Measurements from ENCODE around the gene HLF. TPM values are rescaled to one million over a fixed set of nuclear protein-coding genes. Genes with fewer than 3 reads are reported as not detected.

Gene HLF, protein sequence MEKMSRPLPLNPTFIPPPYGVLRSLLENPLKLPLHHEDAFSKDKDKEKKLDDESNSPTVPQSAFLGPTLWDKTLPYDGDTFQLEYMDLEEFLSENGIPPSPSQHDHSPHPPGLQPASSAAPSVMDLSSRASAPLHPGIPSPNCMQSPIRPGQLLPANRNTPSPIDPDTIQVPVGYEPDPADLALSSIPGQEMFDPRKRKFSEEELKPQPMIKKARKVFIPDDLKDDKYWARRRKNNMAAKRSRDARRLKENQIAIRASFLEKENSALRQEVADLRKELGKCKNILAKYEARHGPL
- 10 to 100 TPM in 1 of 2 donors, 1 to 10 TPM in 1; 6.4 to 12.7 TPM for polyA plus RNA-seq

DNA sequence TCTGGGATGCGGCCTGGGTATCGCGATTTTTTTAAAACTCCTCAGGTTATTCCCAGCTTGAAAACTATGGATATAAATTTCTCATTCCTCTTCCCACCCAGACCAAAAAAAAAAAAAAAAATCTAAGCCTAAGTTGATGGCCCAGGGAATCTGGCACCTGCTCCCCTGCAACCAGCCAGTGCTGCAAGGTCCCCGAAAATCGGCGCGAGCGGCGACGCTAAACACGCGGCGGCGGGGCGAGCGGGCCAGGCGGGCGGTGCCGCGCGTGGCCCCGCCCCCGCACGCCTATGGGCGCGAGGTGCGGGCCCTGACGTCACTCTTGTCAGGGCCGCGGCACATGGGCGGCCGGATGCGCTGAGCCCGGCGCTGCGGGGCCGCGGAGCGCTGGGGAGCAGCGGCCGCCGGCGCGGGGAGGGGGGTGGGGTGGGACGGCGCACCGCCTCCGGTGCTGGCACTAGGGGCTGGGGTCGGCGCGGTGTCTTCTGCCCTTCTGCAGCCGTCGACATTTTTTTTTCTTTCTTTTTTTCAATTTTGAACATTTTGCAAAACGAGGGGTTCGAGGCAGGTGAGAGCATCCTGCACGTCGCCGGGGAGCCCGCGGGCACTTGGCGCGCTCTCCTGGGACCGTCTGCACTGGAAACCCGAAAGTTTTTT is at the start of gene HLF:
Gene HLF, plus strand, starts transcription at position 316 of the 654 bp plus-strand sequence. CDS start 525 bp downstream, outside the sequence.
- WGBS, 2 donors, result 1 to 2% methylated on average over 60 to 64 of the region's 64 CpGs
- H3K4me1 ChIP-seq (ENCODE audit: control insufficient read depth in 2 of 2, insufficient read depth in 2 of 2, low read length in 1 of 2), result peaks cover 0 to 3% of the 10 kb centered on the region in 2 donors

DNA sequence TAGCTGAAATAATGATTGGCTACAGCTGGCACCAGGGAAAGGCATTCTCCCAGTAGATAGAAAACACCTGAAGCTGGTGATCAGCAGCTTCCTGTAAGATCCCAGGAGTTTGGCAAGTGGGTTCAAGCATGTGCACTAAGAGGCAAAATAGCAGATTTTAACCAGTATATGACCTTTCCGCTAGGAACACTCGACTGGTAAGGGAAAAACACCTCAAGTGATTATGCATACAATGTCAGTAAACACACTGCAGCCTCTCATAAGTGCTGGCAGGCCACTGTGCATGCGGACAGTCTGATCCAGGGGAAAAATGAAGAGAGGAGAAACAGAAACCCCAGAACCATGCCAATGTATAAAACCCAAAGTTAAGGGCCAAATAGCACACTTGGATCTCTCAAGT is 49.0 kb upstream of the HLF start:
- no peak overlapping the region for H3K27ac ChIP-seq (ENCODE audit: low read depth in 2 of 2, low read length in 1 of 2)
- no peaks in the 10 kb centered on the region for H3K27me3 ChIP-seq (ENCODE audit: control insufficient read depth in 1 of 2, insufficient read depth in 2 of 2, low read length in 2 of 2)
- no peaks in the 10 kb centered on the region for H3K9me3 ChIP-seq (ENCODE audit: control insufficient read depth in 2 of 2, insufficient read depth in 1 of 2, low read depth in 1 of 2, low read length in 1 of 2)
- H3K36me3 ChIP-seq (ENCODE audit: control insufficient read depth in 2 of 2, insufficient read depth in 2 of 2, low read length in 1 of 2), result no peaks in the 10 kb centered on the region
- peaks cover 3 to 4% of the 10 kb centered on the region in 2 donors for H3K4me1 ChIP-seq (ENCODE audit: control insufficient read depth in 2 of 2, insufficient read depth in 2 of 2, low read length in 1 of 2)
- H3K4me3 ChIP-seq (ENCODE audit: low read depth in 1 of 2, low read length in 2 of 2), result no peak overlapping the region
- 90 to 93% methylated on average over 3 of the region's 3 CpGs for WGBS, 2 donors

More for the DNA sequence above, at the start of gene HLF:
- H3K36me3 ChIP-seq (ENCODE audit: control insufficient read depth in 2 of 2, insufficient read depth in 2 of 2, low read length in 1 of 2), result peaks cover 0 to 3% of the 10 kb centered on the region in 2 donors
- H3K9me3 ChIP-seq (ENCODE audit: control insufficient read depth in 2 of 2, insufficient read depth in 1 of 2, low read depth in 1 of 2, low read length in 1 of 2), result no peaks in the 10 kb centered on the region
- peak within 1 kb of the TSS; percentile 82 to 90 for H3K27ac ChIP-seq (ENCODE audit: low read depth in 2 of 2, low read length in 1 of 2)
- H3K4me3 ChIP-seq (ENCODE audit: low read depth in 1 of 2, low read length in 2 of 2), result peak within 1 kb of the TSS; percentile 53
- no peaks in the 10 kb centered on the region for H3K27me3 ChIP-seq (ENCODE audit: control insufficient read depth in 1 of 2, insufficient read depth in 2 of 2, low read length in 2 of 2)

DNA sequence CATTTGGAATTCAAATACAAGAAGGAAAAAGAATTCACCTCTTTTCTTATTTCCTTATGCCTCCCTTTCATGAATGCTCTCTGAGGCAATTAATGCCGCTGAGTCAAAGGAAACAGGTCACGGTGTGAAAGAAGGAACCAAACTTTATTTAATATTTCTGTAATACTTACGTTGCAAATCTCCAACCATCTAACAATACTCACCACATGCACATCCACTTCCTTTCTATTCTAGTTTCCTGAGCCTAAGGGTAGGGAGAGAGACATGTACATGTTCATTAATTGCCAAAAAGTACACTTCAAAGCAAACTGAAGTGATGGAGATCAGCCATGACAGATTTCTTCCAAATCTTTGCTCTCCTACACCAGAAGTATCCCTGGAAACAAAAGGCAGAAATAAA is 47.9 kb upstream of the HLF start:
- WGBS, 2 donors, result 30 to 55% methylated on average over 3 of the region's 3 CpGs
- H3K36me3 ChIP-seq (ENCODE audit: control insufficient read depth in 2 of 2, insufficient read depth in 2 of 2, low read length in 1 of 2), result no peaks in the 10 kb centered on the region
- peaks cover 3 to 4% of the 10 kb centered on the region in 2 donors for H3K4me1 ChIP-seq (ENCODE audit: control insufficient read depth in 2 of 2, insufficient read depth in 2 of 2, low read length in 1 of 2)
- H3K27ac ChIP-seq (ENCODE audit: low read depth in 2 of 2, low read length in 1 of 2), result no peak overlapping the region
- H3K9me3 ChIP-seq (ENCODE audit: control insufficient read depth in 2 of 2, insufficient read depth in 1 of 2, low read depth in 1 of 2, low read length in 1 of 2), result no peaks in the 10 kb centered on the region
- no peak overlapping the region for H3K4me3 ChIP-seq (ENCODE audit: low read depth in 1 of 2, low read length in 2 of 2)
- H3K27me3 ChIP-seq (ENCODE audit: control insufficient read depth in 1 of 2, insufficient read depth in 2 of 2, low read length in 2 of 2), result no peaks in the 10 kb centered on the region

DNA sequence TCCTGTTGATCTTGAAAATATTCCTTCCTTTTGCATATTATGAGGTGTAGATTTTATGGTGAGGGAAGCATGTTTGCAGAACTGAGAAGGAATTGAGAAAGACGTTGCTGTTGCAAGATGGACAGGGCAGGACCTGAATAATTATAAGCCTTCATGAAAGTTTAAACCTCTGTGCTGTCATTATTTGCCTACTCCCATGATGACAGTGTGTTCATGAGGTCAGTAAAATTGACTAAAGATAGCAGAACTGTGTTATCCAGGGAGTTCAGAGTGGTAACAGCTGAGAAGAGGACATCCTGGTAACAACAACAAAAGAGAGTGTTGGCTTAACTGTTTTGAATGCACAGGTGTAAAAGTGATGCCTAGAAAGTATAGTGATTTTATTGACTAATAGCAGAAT is 45.3 kb upstream of the HLF start:
- Histone ChIP-seq H3K36me3 (ENCODE audit: control insufficient read depth in 2 of 2, insufficient read depth in 2 of 2, low read length in 1 of 2) (no peaks in the 10 kb centered on the region), H3K27ac (ENCODE audit: low read depth in 2 of 2, low read length in 1 of 2) (no peak overlapping the region), H3K4me1 (ENCODE audit: control insufficient read depth in 2 of 2, insufficient read depth in 2 of 2, low read length in 1 of 2) (peaks cover 3 to 4% of the 10 kb centered on the region in 2 donors), H3K9me3 (ENCODE audit: control insufficient read depth in 2 of 2, insufficient read depth in 1 of 2, low read depth in 1 of 2, low read length in 1 of 2) (no peaks in the 10 kb centered on the region), H3K4me3 (ENCODE audit: low read depth in 1 of 2, low read length in 2 of 2) (no peak overlapping the region), H3K27me3 (ENCODE audit: control insufficient read depth in 1 of 2, insufficient read depth in 2 of 2, low read length in 2 of 2) (peaks cover 0 to 3% of the 10 kb centered on the region in 2 donors)
- WGBS, 2 donors, result 80 to 83% methylated on average over 1 of the region's 1 CpG

DNA sequence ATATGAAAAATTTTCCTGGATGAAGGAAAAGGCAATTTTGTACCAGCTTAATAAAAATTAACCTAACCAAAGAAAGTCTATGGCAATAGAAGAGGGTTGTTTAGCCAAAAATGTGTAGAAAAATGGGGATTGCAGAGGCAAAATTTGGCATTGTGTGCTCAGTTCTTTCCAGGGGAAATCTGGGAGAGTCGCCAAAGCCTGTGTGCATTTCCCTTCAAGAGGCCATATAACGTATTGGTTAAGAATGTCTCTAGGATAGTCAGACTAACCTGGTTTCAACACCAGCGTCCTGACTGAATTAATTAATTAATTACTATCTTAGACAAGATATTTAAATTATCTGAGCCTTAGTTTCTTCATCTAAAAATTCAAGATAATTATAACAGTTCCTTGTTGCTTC is 44.8 kb upstream of the HLF start:
- 47 to 55% methylated on average over 3 of the region's 3 CpGs for WGBS, 2 donors

DNA sequence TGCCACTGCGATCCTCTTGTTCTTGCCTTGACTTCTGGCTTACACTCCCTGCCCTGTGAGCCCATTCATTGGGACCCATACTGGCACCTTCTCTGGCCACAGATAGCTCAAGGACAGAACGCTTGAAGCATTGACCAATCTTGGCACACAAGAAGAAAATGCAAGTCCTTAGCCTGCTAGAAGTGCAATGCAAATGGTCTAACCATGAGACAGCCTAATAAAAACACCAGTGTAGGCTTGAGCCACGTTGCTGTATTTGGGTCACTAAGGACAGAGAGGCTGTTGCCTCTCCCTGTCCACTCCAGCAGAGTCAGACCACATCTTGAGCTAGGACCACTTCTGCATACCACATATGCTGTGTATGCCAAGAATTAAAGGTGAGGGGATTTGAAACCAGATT is 41.2 kb upstream of the HLF start:
- H3K4me1 ChIP-seq (ENCODE audit: control insufficient read depth in 2 of 2, insufficient read depth in 2 of 2, low read length in 1 of 2), result no peaks in the 10 kb centered on the region
- WGBS, 2 donors, result 86 to 93% methylated on average over 3 of the region's 3 CpGs
- no peak overlapping the region for H3K4me3 ChIP-seq (ENCODE audit: low read depth in 1 of 2, low read length in 2 of 2)
- no peaks in the 10 kb centered on the region for H3K9me3 ChIP-seq (ENCODE audit: control insufficient read depth in 2 of 2, insufficient read depth in 1 of 2, low read depth in 1 of 2, low read length in 1 of 2)
- H3K27ac ChIP-seq (ENCODE audit: low read depth in 2 of 2, low read length in 1 of 2), result no peak overlapping the region
- no peaks in the 10 kb centered on the region for H3K36me3 ChIP-seq (ENCODE audit: control insufficient read depth in 2 of 2, insufficient read depth in 2 of 2, low read length in 1 of 2)
- H3K27me3 ChIP-seq (ENCODE audit: control insufficient read depth in 1 of 2, insufficient read depth in 2 of 2, low read length in 2 of 2), result peaks cover 0 to 3% of the 10 kb centered on the region in 2 donors

More for the DNA sequence above, 44.8 kb upstream of the HLF start:
- no peaks in the 10 kb centered on the region for H3K9me3 ChIP-seq (ENCODE audit: control insufficient read depth in 2 of 2, insufficient read depth in 1 of 2, low read depth in 1 of 2, low read length in 1 of 2)
- peaks cover 3 to 4% of the 10 kb centered on the region in 2 donors for H3K4me1 ChIP-seq (ENCODE audit: control insufficient read depth in 2 of 2, insufficient read depth in 2 of 2, low read length in 1 of 2)
- H3K36me3 ChIP-seq (ENCODE audit: control insufficient read depth in 2 of 2, insufficient read depth in 2 of 2, low read length in 1 of 2), result no peaks in the 10 kb centered on the region
- H3K27ac ChIP-seq (ENCODE audit: low read depth in 2 of 2, low read length in 1 of 2), result no peak overlapping the region
- H3K27me3 ChIP-seq (ENCODE audit: control insufficient read depth in 1 of 2, insufficient read depth in 2 of 2, low read length in 2 of 2), result peaks cover 0 to 3% of the 10 kb centered on the region in 2 donors
- H3K4me3 ChIP-seq (ENCODE audit: low read depth in 1 of 2, low read length in 2 of 2), result no peak overlapping the region

DNA sequence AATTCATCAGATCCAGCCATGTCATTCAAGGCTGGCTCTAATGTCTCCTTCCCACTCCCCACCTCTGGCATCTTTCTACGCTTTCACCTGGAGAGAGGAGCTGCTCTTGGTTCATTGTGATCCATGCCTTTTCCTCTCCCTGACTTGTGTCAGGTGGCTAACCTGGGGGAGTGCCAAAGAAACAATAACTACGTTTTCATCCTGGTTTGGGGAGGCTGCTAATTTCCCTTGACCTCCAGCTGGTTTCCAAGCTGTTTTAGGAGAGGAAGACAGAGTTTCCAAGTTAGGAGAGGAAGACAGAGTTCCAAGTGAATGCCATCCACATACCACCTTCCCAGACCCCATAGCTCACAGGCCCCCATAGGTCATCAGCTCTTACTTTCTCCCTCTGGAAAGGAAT is 40.0 kb upstream of the HLF start:
- 63 to 74% methylated on average over 2 of the region's 2 CpGs for WGBS, 2 donors
- H3K4me3 ChIP-seq (ENCODE audit: low read depth in 1 of 2, low read length in 2 of 2), result no peak overlapping the region
- H3K4me1 ChIP-seq (ENCODE audit: control insufficient read depth in 2 of 2, insufficient read depth in 2 of 2, low read length in 1 of 2), result no peaks in the 10 kb centered on the region
- peaks cover 0 to 3% of the 10 kb centered on the region in 2 donors for H3K27me3 ChIP-seq (ENCODE audit: control insufficient read depth in 1 of 2, insufficient read depth in 2 of 2, low read length in 2 of 2)
- H3K9me3 ChIP-seq (ENCODE audit: control insufficient read depth in 2 of 2, insufficient read depth in 1 of 2, low read depth in 1 of 2, low read length in 1 of 2), result no peaks in the 10 kb centered on the region
- H3K36me3 ChIP-seq (ENCODE audit: control insufficient read depth in 2 of 2, insufficient read depth in 2 of 2, low read length in 1 of 2), result no peaks in the 10 kb centered on the region
- H3K27ac ChIP-seq (ENCODE audit: low read depth in 2 of 2, low read length in 1 of 2), result no peak overlapping the region

DNA sequence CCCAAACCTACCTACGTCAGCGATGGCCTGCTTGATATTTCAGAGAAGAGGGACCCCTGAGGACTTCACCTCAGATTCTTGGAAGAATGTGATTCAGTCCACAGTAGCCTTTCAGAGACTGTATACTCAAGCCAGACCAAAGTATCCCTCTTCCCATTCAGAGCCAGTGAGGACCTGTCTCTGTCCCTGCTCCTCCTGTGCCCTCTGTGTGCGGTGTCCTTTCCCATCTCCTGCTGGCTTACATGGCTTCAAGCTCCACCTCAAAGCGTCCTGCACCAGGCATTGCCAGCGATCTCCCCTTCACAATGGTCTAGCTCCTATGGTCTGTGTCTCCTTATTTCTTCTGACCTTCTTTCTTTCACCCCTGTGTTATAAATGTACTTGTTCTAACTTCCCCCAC is 39.5 kb upstream of the HLF start:
- WGBS, 2 donors, result 94 to 95% methylated on average over 5 of the region's 5 CpGs
- no peaks in the 10 kb centered on the region for H3K4me1 ChIP-seq (ENCODE audit: control insufficient read depth in 2 of 2, insufficient read depth in 2 of 2, low read length in 1 of 2)
- no peaks in the 10 kb centered on the region for H3K36me3 ChIP-seq (ENCODE audit: control insufficient read depth in 2 of 2, insufficient read depth in 2 of 2, low read length in 1 of 2)
- H3K9me3 ChIP-seq (ENCODE audit: control insufficient read depth in 2 of 2, insufficient read depth in 1 of 2, low read depth in 1 of 2, low read length in 1 of 2), result no peaks in the 10 kb centered on the region
- no peak overlapping the region for H3K4me3 ChIP-seq (ENCODE audit: low read depth in 1 of 2, low read length in 2 of 2)
- peaks cover 0 to 3% of the 10 kb centered on the region in 2 donors for H3K27me3 ChIP-seq (ENCODE audit: control insufficient read depth in 1 of 2, insufficient read depth in 2 of 2, low read length in 2 of 2)
- H3K27ac ChIP-seq (ENCODE audit: low read depth in 2 of 2, low read length in 1 of 2), result no peak overlapping the region

DNA sequence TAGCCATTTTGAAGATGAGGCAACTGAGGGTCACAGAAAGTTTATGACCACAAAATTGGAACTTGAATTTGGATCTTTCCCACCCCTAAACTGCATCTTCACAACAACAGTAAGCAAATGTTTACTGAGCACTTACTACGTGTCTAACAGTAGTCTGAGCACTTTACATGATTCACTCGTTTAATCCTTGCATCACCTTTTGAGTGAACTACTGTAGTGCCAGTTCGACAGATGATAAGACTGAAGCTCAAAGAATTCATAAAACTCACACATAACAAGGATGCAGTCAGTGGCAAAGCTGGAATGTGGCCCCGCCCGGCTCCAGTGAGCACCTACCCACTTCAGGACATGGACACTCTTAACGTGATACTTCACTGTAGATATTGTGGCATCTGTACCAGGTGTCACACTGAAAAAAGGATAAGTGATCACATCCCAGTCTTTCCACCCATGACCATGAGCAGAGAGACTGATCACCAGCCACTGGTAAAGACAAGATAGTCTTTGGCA is 36.0 kb upstream of the HLF start:
- Histone ChIP-seq H3K27ac (ENCODE audit: low read depth in 2 of 2, low read length in 1 of 2) (no peak overlapping the region), H3K4me1 (ENCODE audit: control insufficient read depth in 2 of 2, insufficient read depth in 2 of 2, low read length in 1 of 2) (no peaks in the 10 kb centered on the region), H3K27me3 (ENCODE audit: control insufficient read depth in 1 of 2, insufficient read depth in 2 of 2, low read length in 2 of 2) (no peaks in the 10 kb centered on the region), H3K36me3 (ENCODE audit: control insufficient read depth in 2 of 2, insufficient read depth in 2 of 2, low read length in 1 of 2) (no peaks in the 10 kb centered on the region), H3K4me3 (ENCODE audit: low read depth in 1 of 2, low read length in 2 of 2) (no peak overlapping the region), H3K9me3 (ENCODE audit: control insufficient read depth in 2 of 2, insufficient read depth in 1 of 2, low read depth in 1 of 2, low read length in 1 of 2) (no peaks in the 10 kb centered on the region)
- WGBS, 2 donors, result 61 to 69% methylated on average over 6 of the region's 6 CpGs

All from esophagus (tissue), 2 donors.